GM06990 (cell line): Measurements from ENCODE around the gene HOXA11.

Experiments
- DNase-seq: peaks from one replicate; pipeline ENCODE4 v3.0.0-alpha.2; 2011; ENCODE audit not compliant: insufficient read length; ENCODE audit errors: extremely low read depth
- H3K27me3 ChIP-seq: replicated peaks from 2 replicates; pipeline ENCODE4 v1.6.0; 2011; ENCODE audit warnings: low read length; ENCODE audit not compliant: control insufficient read depth, insufficient read depth
- H3K36me3 ChIP-seq: 2 replicates; pipeline ENCODE4 v1.5.1; 2011; ENCODE audit warnings: low read length; ENCODE audit not compliant: control insufficient read depth, insufficient read depth
- H3K4me3 ChIP-seq: replicated peaks from 2 replicates; pipeline ENCODE4 v1.5.1; 2011; ENCODE audit warnings: low read depth, mild to moderate bottlenecking, control low read depth, low read length
- CTCF ChIP-seq: IDR thresholded peaks from 2 replicates; pipeline ENCODE4 v1.5.1; 2011; ENCODE audit warnings: low read length, control low read depth, mild to moderate bottlenecking, inconsistent platforms; ENCODE audit not compliant: insufficient read depth, poor library complexity, severe bottlenecking

The HOXA11 gene

GRCh38 chr7:27180431-27181420, 4.3 kb downstream of the HOXA11 start:
- no peak overlapping the region for H3K4me3 ChIP-seq
- no peak for DNase-seq
- peaks cover 3% of the 10 kb centered on the region for H3K27me3 ChIP-seq
- no peak for TF ChIP-seq CTCF
- no peaks in the 10 kb centered on the region for H3K36me3 ChIP-seq

- no peaks in the 10 kb centered on the region for H3K36me3 ChIP-seq
- TF ChIP-seq CTCF, result peak; percentile 86
- peaks cover 5% of the 10 kb centered on the region; the same call in 1 of the 2 replicates for H3K27me3 ChIP-seq
- DNase-seq, result no peak
- no peak overlapping the region for H3K4me3 ChIP-seq
Observed at GRCh38 chr7:27179503-27180430, 5.3 kb downstream of the HOXA11 start.

GRCh38 chr7:27179030-27179429, 6.0 kb downstream of the HOXA11 start:
- H3K4me3 ChIP-seq, result no peak overlapping the region
- TF ChIP-seq CTCF, result no peak
- H3K27me3 ChIP-seq, result peaks cover 7% of the 10 kb centered on the region; the same call in 1 of the 2 replicates
- DNase-seq, result no peak
- no peaks in the 10 kb centered on the region for H3K36me3 ChIP-seq

DNA sequence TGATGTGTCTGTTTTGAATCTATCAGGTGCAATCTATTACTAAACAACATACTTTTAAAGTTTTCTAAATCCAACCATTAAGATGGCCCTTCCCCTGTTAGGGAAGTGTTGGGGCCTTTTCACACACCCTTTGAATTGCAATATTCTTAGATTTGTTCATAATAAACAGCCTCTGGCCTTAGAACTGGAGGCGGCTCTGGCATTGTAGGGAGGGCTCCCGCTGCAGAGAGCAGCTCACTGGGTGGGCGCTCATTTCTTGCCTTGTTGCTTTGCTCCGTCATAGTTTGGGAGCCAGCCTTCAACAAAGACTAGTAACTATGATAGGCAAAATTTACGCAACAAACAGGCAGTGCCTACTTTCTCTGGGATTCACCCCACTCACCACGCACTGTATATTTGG, 6.7 kb downstream of the HOXA11 start:
- no peak for DNase-seq
- Histone ChIP-seq H3K27me3 (peaks cover 7% of the 10 kb centered on the region; the same call in 1 of the 2 replicates), H3K4me3 (no peak overlapping the region), H3K36me3 (no peaks in the 10 kb centered on the region)
- no peak for TF ChIP-seq CTCF

DNA sequence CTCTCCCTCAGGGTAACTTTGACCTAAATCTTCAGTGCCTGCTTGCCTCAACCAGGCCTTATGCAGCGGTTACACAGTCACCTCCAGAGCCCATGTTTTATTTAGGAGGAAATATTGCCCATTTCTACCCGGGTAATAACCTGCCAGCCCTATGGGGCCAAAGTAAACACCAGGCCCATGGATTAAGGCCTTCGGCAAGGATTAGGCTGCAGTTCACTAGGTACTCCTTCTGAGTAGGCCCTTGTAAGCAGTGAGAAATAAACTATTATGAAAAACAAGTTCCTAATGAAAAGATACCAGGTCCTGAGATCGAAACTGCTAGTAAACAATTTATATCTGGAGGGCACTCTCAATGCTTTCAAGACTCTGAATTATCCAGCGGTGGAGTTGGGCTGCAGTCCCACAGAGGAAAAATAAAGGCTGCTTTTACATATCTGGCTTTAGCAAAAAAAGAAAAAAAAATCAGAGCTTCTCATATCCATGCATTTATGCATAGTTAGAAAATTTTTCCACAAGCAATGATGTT, 7.2 kb downstream of the HOXA11 start:
- TF ChIP-seq CTCF, result no peak
- Histone ChIP-seq H3K4me3 (no peak overlapping the region), H3K27me3 (peaks cover 6% of the 10 kb centered on the region; the same call in 1 of the 2 replicates), H3K36me3 (no peaks in the 10 kb centered on the region)
- DNase-seq, result no peak
